PC-3 (cell line): Measurements from ENCODE around the gene MLLT10.

Source experiments
- EZH2 ChIP-seq: fragments of 300-600 bp; sonication (generic); IDR thresholded peaks from one replicate; pipeline ENCODE4 v1.6.1; 2017; ENCODE audit warnings: antibody characterized with exemption, mild to moderate bottlenecking, low read length; ENCODE audit not compliant: unreplicated experiment
- TF ChIP-seq, protein P1 (sequence below): fragments of 300-600 bp; sonication (generic); conservative IDR thresholded peaks from 2 replicates; pipeline ENCODE4 v1.5.1; 2017; ENCODE audit warnings: antibody characterized with exemption, low read depth, mild to moderate bottlenecking, low read length

DNA sequence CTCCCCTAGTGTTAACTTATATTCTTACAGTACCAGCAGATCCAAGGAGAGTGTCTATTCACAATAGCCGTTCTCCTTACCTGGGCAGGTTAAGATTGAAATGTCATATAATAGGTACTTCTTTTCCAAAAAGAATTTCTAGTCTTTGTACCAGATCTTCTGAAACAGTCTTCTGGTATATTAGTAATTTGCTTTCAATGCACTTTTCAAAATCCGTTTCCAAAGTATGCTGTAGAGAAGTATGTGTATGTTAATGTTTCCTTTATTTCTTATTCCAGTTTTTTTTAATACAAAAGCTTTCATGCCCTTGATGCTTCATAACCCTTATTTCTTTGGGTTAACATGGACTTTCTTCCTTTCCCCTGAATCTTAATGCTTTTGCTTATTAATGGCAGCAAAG, 188.2 kb downstream of the MLLT10 start:
- TF ChIP-seq, protein P1, sequence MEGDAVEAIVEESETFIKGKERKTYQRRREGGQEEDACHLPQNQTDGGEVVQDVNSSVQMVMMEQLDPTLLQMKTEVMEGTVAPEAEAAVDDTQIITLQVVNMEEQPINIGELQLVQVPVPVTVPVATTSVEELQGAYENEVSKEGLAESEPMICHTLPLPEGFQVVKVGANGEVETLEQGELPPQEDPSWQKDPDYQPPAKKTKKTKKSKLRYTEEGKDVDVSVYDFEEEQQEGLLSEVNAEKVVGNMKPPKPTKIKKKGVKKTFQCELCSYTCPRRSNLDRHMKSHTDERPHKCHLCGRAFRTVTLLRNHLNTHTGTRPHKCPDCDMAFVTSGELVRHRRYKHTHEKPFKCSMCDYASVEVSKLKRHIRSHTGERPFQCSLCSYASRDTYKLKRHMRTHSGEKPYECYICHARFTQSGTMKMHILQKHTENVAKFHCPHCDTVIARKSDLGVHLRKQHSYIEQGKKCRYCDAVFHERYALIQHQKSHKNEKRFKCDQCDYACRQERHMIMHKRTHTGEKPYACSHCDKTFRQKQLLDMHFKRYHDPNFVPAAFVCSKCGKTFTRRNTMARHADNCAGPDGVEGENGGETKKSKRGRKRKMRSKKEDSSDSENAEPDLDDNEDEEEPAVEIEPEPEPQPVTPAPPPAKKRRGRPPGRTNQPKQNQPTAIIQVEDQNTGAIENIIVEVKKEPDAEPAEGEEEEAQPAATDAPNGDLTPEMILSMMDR = no peak
- TF ChIP-seq EZH2 = no peak
